Urinary bladder (tissue), 4 donors: Measurements from ENCODE around the gene CHST14. TPM values are rescaled to one million over a fixed set of nuclear protein-coding genes. Genes with fewer than 3 reads are reported as not detected.

ENCODE experiments used
- DNase-seq: peaks from one replicate; pipeline ENCODE4 v3.0.0-alpha.2; 2015; ENCODE audit errors: extremely low spot score
- H3K27ac ChIP-seq: one replicate; pipeline ENCODE4 v1.5.1; 2013; ENCODE audit warnings: low read depth, mild to moderate bottlenecking, moderate library complexity
- H3K36me3 ChIP-seq: one replicate; pipeline ENCODE4 v1.6.1; 2013; ENCODE audit warnings: mild to moderate bottlenecking, moderate library complexity; ENCODE audit not compliant: insufficient read depth
- H3K4me1 ChIP-seq: one replicate; pipeline ENCODE4 v1.6.1; 2013; ENCODE audit warnings: mild to moderate bottlenecking, moderate library complexity; ENCODE audit not compliant: insufficient read depth
- H3K4me3 ChIP-seq: one replicate; pipeline ENCODE4 v1.5.1; 2013; ENCODE audit warnings: low read depth, low read length
- WGBS: extraction: QIAGEN DNeasy Blood & Tissue Kit; methylation state at CpG from one replicate; pipeline ENCODE4 v1.1.7; 2013; 5-methylcytosine and 5-hydroxymethylcytosine counted together
- polyA plus RNA-seq: library from polyadenylated mRNA; stranded (reverse); fragments of 200-250 nt; gene quantifications from one replicate; pipeline ENCODE4 v1.2.3, GENCODE V29; 2013
- total RNA-seq: library from RNA; depleted of rRNA; stranded (reverse); fragments of >200 nt; gene quantifications from one replicate; pipeline ENCODE4 v1.2.3, GENCODE V29; 2014
- donor health status: healthy with polysubstance abuse.
- donor health status: healthy.

The CHST14 gene
- total and polyA plus RNA-seq, 2 donors: 11.8 to 22.6 TPM

- no peaks in the 10 kb centered on the region for H3K4me1 ChIP-seq
- H3K27ac ChIP-seq: no peak overlapping the region
- 7% methylated on average over 17 of the region's 17 CpGs for WGBS
- H3K4me3 ChIP-seq: no peak overlapping the region
- no peaks in the 10 kb centered on the region for H3K36me3 ChIP-seq
- no peak for DNase-seq
These were observed 33.7 kb upstream of the CHST14 start for GRCh38 chr15:40436892-40437751.

DNA sequence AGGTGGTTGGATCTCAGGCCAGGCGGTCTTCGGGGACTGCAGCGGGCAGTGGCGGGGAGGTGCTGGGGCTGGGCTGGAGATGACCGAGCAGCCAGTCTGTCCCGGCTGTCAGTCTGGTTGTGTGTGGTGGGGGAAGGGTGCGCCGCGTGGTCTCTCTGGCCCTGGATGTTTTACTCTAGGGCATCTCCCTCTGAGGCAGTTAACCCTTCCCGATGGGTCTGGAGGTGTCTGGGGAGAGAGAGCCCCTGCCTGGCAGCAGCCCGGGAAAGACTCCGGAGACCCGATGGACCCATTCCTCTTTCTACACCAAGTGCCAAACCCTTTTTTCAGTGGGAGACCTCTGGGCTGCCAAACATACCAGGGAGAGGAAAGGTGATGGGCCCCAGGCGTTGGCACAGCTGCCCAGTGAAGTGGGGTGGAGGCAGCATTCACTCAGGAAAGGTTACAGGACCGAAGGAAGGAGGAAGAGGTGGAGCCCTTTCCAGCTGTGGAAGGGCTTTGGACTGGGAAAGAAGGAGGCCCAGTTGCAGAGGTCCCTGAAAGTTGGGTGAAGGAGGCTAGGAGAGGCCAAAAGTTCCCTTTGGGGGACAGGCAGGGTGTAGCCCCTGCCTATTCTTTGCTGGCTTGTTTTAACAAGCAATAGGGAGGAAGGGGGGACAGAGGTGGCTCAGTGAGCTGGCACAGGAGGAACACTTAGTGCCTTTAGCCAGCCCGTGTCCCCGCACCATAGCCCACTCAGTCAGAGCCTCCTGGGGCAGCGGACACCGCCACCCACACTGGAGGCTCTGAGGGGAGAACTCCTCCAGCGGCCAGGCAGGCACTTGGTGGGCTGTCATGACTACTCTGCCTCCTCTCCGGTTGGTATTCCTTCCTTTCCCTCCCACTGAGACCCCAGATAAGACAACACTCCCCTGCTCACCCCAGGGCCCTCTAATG, 32.8 kb upstream of the CHST14 start:
- Histone ChIP-seq H3K36me3 (no peaks in the 10 kb centered on the region), H3K4me3 (no peak overlapping the region), H3K27ac (no peak overlapping the region), H3K4me1 (peaks cover 2% of the 10 kb centered on the region)
- 54% methylated on average over 21 of the region's 21 CpGs for WGBS
- DNase-seq: no peak

DNA sequence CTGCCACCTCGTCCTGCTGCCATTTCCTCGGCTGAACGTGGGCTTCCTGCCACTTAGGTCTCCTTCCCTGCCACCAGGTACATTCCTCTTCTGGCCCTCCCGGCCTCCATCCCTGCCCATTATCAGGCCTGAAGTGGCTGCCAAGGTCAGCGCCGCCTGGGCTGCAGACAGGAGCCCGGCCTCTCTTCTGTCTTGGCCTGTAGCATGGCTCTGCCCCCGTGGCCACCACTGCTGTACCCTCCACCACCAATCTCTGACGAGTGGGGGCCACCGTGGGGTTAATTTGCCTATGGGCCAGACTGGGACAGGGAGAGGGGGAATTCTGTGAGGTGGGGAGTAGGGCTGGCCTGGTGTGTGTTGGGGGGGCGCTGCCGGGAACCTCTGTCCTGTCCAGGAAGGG, 32.1 kb upstream of the CHST14 start:
- Histone ChIP-seq H3K36me3 (no peaks in the 10 kb centered on the region), H3K4me1 (peaks cover 2% of the 10 kb centered on the region), H3K27ac (no peak overlapping the region), H3K4me3 (no peak overlapping the region)
- DNase-seq: no peak
- WGBS: 76% methylated on average over 12 of the region's 12 CpGs

DNA sequence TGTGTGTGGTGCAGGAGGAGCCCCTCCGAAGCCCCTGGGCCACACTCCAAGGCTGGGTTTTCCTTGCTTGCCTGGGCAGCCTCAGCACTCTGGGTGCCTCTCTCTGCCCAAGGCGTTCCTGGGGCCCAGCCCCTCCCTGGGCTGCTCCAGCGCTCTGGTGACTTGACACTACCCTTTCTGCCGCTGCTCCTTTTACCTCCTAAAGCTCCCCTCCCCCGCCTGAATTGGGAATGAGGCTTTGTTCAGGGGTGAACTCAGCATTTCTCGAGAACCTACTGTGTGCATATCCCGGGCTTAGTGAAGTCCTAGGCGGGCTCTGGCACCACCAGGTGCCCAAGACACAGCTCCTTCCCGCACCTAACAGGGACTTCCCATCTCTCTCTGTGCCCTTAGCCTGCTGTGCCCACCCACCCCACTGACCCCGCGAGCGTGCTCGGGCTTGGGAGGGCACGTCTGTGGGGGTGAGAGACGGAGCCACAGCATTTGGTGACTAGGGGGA, 31.3 kb upstream of the CHST14 start:
- 16% methylated on average over 15 of the region's 15 CpGs for WGBS

DNA sequence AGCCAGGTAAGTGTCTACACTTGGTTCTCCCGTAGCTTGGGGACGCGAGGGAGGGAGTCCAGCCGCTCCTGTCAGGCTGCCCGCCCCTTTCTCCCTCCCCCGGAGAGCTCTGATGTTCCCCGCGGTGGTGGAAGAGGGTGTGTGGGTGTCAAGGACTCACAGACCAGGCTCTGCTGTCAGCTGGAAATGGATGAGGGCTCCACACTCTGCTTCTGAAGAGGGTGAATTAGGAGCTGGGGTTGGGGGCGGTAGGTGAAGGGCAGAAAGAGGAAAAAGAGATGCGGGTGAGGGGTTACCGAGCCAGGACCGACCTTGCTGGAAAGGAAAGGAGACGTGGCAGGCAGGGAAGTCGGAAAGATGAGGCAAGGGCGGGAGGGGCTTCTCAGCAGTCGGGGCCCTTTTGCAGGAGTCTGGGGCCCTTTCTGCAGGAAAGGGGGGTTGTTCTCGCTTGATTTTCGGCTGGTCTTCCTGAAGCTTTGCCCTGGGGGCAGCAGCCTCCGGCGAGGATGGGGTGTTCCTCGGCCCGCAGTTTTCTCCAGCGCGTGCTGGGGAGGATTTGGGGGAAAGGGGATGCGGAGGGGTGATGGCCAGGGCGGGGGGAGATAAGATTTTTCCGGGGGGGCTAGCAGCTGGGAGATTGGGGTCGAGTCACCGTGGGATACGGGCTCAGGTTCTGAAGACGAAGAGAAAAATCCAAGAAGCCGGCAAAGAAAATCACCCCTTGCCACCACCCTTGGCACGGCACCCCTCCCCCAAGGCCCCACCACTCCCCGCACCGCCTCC, 30.6 kb upstream of the CHST14 start:
- Histone ChIP-seq H3K27ac (no peak overlapping the region), H3K36me3 (no peaks in the 10 kb centered on the region), H3K4me1 (peaks cover 2% of the 10 kb centered on the region), H3K4me3 (peak overlapping the region; percentile 95)
- DNase-seq: no peak
- WGBS: under 1% methylated on average over 35 of the region's 35 CpGs

More for the DNA sequence above, 31.3 kb upstream of the CHST14 start:
- Histone ChIP-seq H3K36me3 (no peaks in the 10 kb centered on the region), H3K4me3 (peak overlapping the region; percentile 95), H3K27ac (no peak overlapping the region), H3K4me1 (peaks cover 2% of the 10 kb centered on the region)
- no peak for DNase-seq

DNA sequence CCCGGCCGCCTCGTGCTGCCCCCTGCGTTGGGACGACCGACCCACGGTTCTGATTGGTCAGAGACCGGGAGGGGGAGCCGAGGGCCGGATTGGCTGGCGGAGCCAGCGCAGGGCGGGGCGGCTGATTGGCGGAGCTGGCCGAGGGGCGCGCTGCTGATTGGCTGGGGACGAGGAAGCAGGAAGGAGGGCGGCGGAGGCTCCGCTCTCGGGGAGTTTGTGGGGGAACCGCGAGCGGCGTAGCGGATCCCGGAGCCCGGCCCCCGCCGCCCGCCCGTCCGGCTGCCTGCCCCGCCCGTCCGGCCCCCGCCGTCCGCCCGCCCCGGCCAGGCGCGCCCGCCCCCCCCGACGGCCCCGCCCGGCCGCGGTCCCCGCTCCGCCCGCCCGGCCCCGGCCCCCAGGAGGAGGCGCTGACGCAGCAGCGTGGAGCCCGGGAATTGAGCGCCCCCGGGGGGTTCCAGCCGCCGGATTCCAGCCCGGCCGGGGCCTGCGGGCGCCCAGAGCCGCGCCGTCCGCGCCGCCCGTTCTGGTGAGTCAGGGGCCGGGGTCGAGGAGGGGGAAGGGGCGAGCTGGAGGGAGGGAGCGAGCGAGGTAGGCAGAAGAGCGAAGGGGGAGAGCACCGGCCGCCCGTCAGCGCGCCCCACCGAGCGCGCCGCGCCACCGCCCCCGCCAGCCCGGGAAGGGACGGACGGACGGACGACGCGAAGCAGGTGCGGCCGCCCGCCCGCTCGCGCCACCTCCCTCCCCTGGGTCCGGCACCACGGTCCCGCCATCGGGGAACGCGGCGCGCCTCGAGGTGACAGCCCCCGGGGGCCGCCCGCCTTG, 29.8 kb upstream of the CHST14 start, which contains the start of gene BAHD1:
Gene BAHD1, plus strand, starts transcription at position 211 of the 822 bp plus-strand sequence. CDS start 17,512 bp downstream, outside the sequence.
- under 1% methylated on average over 116 of the region's 119 CpGs for WGBS
- DNase-seq: peak; percentile 89
- Histone ChIP-seq H3K27ac (no peak within 1 kb of the TSS), H3K4me1 (peaks cover 2% of the 10 kb centered on the region), H3K36me3 (no peaks in the 10 kb centered on the region), H3K4me3 (peak within 1 kb of the TSS; percentile 95)

DNA sequence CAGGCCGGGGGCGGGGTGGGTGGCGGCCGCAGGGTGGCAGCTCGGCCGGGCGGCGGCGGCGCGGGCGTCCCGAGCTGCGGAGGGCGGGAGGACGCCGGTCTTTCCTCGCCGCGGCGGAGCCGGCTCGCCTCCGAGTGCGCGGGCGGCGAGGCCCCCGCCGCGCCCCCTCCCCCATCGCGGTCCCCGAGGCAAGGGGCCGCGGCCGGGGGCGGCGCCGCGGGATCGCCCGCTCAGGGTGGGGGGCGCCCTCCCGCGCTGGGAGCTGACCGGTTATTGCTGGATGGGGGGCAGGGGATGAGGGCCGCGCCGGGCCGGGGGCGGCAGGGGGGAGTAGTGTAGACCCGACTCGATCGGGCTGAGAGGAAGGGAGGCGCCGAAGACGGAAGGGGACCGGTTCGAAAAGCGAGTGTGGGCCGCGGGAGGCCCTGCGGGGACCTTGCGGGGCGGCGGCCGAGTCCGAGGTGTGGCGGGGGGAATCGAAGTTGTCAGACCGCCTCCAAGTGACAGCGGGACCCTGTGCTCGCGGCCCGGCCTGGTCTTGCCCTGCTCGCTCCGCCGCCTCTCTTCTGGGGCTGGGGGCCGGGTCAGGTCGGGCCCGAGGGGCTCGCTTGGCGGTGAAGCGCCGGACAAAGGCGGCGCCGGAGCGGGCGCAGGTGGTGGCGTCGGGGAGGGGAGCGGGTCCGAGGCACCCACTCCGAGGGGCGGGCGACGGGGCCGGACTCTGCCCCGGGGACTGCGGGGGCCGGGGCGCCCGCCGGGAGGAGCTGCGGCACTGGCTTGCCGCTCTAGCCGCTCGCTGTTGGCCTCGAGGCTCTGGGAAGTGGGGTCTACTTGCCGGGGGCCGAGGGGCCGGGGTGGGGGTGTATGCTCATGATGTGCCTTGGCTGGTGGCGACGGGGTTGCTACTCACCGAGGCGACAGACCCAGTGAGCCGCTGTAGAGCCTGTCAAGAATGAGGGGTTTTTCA, 28.9 kb upstream of the CHST14 start:
- Histone ChIP-seq H3K36me3 (no peaks in the 10 kb centered on the region), H3K4me3 (peak overlapping the region; percentile 95), H3K27ac (no peak overlapping the region), H3K4me1 (peaks cover 2% of the 10 kb centered on the region)
- WGBS: 1% methylated on average over 116 of the region's 119 CpGs
- no peak for DNase-seq

DNA sequence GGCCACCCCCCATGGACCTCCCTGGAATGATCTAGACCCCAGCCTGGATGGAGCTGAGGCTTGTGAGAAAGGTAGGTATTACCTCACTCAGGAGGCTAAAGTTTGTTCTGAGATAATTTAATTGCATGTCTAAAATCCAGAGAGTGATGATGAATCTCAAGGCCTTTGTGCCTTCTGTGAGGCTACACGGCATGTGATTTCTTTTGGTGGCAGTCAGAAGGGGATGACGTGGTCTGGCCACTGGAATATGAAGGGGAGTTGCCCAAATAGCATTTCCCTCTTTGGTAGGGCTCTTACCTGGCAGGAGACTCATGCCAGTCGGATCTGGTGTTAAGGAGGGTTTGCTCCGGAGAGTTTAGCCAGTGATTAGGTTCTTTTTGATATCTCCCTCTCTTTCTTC, 27.5 kb upstream of the CHST14 start:
- 90% methylated on average over 4 of the region's 4 CpGs for WGBS
- peaks cover 2% of the 10 kb centered on the region for H3K4me1 ChIP-seq

DNA sequence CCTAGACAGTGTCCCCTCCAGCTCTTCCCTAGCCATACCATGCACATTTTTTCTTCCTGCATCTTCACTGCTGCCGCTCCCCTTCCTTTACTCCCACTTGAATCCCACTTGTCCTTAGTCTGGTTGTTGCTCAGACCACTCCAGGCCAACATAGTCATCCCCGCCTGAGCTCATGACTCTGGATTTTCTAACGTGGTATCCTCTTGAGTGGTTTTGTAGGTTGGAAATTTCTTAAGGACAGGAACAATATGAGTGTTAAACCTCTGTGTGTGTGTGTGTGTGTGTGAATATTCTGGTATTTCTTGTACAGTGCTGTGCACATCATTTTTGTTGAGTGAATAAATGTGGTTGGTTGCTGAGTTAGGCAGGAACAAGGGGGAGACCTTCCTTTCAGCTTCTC, 26.9 kb upstream of the CHST14 start:
- H3K4me1 ChIP-seq: peaks cover 2% of the 10 kb centered on the region
- DNase-seq: no peak
- 89% methylated on average over 3 of the region's 3 CpGs for WGBS
- no peaks in the 10 kb centered on the region for H3K36me3 ChIP-seq
- H3K4me3 ChIP-seq: no peak overlapping the region
- H3K27ac ChIP-seq: no peak overlapping the region

More for the DNA sequence above, 27.5 kb upstream of the CHST14 start:
- DNase-seq: no peak
- Histone ChIP-seq H3K27ac (no peak overlapping the region), H3K4me3 (no peak overlapping the region), H3K36me3 (no peaks in the 10 kb centered on the region)

- no peaks in the 10 kb centered on the region for H3K36me3 ChIP-seq
- DNase-seq: no peak
- 84% methylated on average over 5 of the region's 5 CpGs for WGBS
- no peak overlapping the region for H3K27ac ChIP-seq
- H3K4me3 ChIP-seq: no peak overlapping the region
- peaks cover 2% of the 10 kb centered on the region for H3K4me1 ChIP-seq
These were observed 26.0 kb upstream of the CHST14 start for GRCh38 chr15:40444736-40445135.

- DNase-seq: no peak
- Histone ChIP-seq H3K27ac (no peak overlapping the region), H3K36me3 (no peaks in the 10 kb centered on the region), H3K4me1 (peaks cover 2% of the 10 kb centered on the region), H3K4me3 (no peak overlapping the region)
- WGBS: 23% methylated on average over 9 of the region's 9 CpGs
These were observed 25.3 kb upstream of the CHST14 start for GRCh38 chr15:40445421-40445922.
